ENCODE data around the gene EDC4. TPM values are rescaled to one million over a fixed set of nuclear protein-coding genes. Genes with fewer than 3 reads are reported as not detected.
"Not testable (repeated sequence)": the region's sequence is repeated elsewhere in the genome, so short reads cannot be mapped to it uniquely, and the experiment has no call there.

EDC4 gene
- total RNA-seq, 1 donor from 2014 or later = 26.9 TPM

GRCh38 chr16:67862623-67863583 lies 9.9 kb upstream of the EDC4 start:
- FAIRE-seq (no peak), DNase-seq (ENCODE audit: low read depth) (no peak)
- Histone ChIP-seq H3K4me3 (ENCODE audit: low read depth, low read length) (no peak overlapping the region), H3K27me3 (ENCODE audit: control insufficient read depth, insufficient read depth, low read length) (no peaks in the 10 kb centered on the region), H3K36me3 (ENCODE audit: control insufficient read depth, insufficient read depth, low read length) (peaks cover 12% of the 10 kb centered on the region)
- TF ChIP-seq, protein P1, sequence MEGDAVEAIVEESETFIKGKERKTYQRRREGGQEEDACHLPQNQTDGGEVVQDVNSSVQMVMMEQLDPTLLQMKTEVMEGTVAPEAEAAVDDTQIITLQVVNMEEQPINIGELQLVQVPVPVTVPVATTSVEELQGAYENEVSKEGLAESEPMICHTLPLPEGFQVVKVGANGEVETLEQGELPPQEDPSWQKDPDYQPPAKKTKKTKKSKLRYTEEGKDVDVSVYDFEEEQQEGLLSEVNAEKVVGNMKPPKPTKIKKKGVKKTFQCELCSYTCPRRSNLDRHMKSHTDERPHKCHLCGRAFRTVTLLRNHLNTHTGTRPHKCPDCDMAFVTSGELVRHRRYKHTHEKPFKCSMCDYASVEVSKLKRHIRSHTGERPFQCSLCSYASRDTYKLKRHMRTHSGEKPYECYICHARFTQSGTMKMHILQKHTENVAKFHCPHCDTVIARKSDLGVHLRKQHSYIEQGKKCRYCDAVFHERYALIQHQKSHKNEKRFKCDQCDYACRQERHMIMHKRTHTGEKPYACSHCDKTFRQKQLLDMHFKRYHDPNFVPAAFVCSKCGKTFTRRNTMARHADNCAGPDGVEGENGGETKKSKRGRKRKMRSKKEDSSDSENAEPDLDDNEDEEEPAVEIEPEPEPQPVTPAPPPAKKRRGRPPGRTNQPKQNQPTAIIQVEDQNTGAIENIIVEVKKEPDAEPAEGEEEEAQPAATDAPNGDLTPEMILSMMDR (IDR thresholded peaks at IDR 0.05; ENCODE audit: insufficient read depth, low read length, severe bottlenecking) = no peak

- not testable (repeated sequence) for H3K4me3 ChIP-seq (ENCODE audit: low read depth, low read length); H3K27me3 ChIP-seq (ENCODE audit: control insufficient read depth, insufficient read depth, low read length); DNase-seq (ENCODE audit: low read depth); FAIRE-seq
- H3K36me3 ChIP-seq (ENCODE audit: control insufficient read depth, insufficient read depth, low read length) = peaks cover 18% of the 10 kb centered on the region
These were observed 8.8 kb upstream of the EDC4 start for GRCh38 chr16:67864044-67864443.

DNA sequence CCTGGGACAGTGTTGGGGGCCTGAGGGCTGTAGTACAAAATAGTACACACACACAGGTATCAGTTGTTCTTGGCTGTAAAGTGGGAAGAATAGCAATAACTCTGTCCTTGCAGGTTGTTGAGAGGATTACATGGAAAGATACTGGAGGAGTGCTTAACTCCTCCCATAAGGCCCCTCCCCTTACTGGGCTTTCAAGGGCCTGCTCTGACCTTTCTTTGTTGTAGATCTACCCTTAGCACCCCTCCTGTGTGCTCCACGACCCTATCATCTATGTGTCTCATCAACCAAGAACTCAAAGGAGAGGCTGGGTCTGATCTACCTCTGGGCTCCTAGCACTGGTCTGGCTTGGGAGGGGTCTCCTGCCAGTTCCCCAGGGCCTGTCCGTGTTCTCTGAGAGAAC lies 8.3 kb upstream of the EDC4 start:
- DNase-seq (ENCODE audit: low read depth) = no peak
- no peak for FAIRE-seq
- TF ChIP-seq, protein P1 (IDR thresholded peaks at IDR 0.05; ENCODE audit: insufficient read depth, low read length, severe bottlenecking) = no peak
- Histone ChIP-seq H3K4me3 (ENCODE audit: low read depth, low read length) (no peak overlapping the region), H3K36me3 (ENCODE audit: control insufficient read depth, insufficient read depth, low read length) (peaks cover 18% of the 10 kb centered on the region), H3K27me3 (ENCODE audit: control insufficient read depth, insufficient read depth, low read length) (no peaks in the 10 kb centered on the region)

GRCh38 chr16:67865318-67865717 lies 7.5 kb upstream of the EDC4 start:
- peak; percentile 41 for DNase-seq (ENCODE audit: low read depth)
- TF ChIP-seq, protein P1 (IDR thresholded peaks at IDR 0.05; ENCODE audit: insufficient read depth, low read length, severe bottlenecking) = peak; percentile 57
- FAIRE-seq = no peak
- Histone ChIP-seq H3K27me3 (ENCODE audit: control insufficient read depth, insufficient read depth, low read length) (no peaks in the 10 kb centered on the region), H3K36me3 (ENCODE audit: control insufficient read depth, insufficient read depth, low read length) (peaks cover 20% of the 10 kb centered on the region), H3K4me3 (ENCODE audit: low read depth, low read length) (no peak overlapping the region)

DNA sequence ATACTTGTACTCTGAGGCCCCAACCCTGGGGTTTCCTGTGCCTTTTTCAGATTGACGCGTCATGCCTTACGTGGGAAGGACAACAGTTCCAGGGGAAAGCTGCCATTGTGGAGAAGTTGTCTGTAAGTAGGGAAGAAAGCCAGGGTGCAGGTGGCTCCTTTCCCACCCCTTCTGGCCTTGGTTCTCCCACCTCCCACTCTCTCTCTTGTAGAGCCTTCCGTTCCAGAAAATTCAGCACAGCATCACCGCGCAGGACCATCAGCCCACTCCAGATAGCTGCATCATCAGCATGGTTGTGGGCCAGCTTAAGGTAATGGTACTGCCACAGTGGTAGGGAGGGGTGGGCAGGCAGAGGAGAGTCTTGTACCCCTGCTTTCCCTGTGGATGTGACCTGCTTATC lies 4.6 kb upstream of the EDC4 start:
- DNase-seq (ENCODE audit: low read depth) (no peak), FAIRE-seq (no peak)
- TF ChIP-seq, protein P1 (IDR thresholded peaks at IDR 0.05; ENCODE audit: insufficient read depth, low read length, severe bottlenecking) = no peak
- Histone ChIP-seq H3K36me3 (ENCODE audit: control insufficient read depth, insufficient read depth, low read length) (peaks cover 18% of the 10 kb centered on the region), H3K4me3 (ENCODE audit: low read depth, low read length) (no peak overlapping the region), H3K27me3 (ENCODE audit: control insufficient read depth, insufficient read depth, low read length) (no peaks in the 10 kb centered on the region)

DNA sequence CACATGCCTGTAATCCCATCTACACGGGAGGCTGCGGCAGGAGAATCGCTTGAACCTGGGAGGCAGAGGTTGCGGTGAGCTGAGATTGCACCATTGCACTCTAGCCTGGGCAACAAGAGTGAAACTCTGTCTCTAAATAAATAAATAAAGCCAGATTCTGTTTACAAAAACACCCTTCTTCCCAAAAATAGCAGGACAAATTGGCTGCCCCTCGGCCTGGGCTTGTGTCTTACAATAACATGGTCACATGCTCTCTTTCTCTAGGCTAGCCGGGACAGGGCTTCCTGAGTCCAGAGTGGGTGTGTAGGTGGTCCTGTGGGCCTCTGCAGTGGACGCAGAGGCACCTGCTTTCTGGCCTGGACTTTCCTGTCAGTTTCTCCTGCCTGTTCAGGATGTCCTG lies 3.2 kb upstream of the EDC4 start:
- no peak for FAIRE-seq
- TF ChIP-seq, protein P1 (IDR thresholded peaks at IDR 0.05; ENCODE audit: insufficient read depth, low read length, severe bottlenecking) = no peak
- Histone ChIP-seq H3K27me3 (ENCODE audit: control insufficient read depth, insufficient read depth, low read length) (no peaks in the 10 kb centered on the region), H3K4me3 (ENCODE audit: low read depth, low read length) (no peak overlapping the region), H3K36me3 (ENCODE audit: control insufficient read depth, insufficient read depth, low read length) (peaks cover 18% of the 10 kb centered on the region)
- no peak for DNase-seq (ENCODE audit: low read depth)

Data from bronchial epithelial cell (primary cell).